Measurements from ENCODE around the gene TAF11.
"Not testable (repeated sequence)": the region's sequence is repeated elsewhere in the genome, so short reads cannot be mapped to it uniquely, and the experiment has no call there.

The TAF11 gene

DNA sequence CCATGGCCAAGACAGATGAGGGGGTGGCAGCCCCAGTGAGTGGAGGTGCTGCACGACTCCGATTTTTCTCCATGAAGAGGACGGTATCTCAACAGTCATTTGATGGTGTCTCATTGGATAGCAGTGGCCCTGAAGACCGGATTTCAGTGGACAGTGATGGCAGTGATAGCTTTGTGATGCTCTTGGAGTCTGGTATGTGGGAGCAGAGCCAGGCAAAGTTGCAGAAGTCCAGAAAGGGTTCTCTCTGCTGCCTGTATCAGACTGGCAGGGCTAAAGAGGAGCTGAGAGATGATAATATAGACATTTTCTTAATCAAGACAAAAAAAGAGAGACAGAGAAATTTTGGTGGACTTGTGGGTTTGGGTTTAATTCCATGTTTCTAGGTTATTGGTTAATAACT lies 23.8 kb downstream of the TAF11 start:
- no peak for DNase-seq

DNA sequence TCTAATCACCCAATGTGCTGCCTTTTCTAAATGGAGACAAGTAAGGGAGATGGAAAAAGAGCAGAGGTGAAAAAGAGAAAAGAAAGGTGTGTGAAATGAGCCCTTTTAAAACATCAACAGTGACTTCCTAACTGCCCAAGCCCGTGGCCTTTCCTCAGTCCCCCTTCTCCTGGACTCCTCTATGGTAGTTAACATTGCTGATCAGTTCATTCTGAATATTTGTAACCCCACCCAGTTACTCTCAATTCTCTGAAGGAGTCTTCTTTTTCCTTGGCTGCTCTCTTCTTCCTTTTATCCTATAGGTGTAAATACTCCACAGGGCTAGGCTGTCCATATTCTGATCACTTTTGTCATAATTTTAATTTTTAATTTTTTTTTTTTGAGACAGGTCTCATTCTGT lies 27.1 kb downstream of the TAF11 start:
- DNase-seq = no peak

DNA sequence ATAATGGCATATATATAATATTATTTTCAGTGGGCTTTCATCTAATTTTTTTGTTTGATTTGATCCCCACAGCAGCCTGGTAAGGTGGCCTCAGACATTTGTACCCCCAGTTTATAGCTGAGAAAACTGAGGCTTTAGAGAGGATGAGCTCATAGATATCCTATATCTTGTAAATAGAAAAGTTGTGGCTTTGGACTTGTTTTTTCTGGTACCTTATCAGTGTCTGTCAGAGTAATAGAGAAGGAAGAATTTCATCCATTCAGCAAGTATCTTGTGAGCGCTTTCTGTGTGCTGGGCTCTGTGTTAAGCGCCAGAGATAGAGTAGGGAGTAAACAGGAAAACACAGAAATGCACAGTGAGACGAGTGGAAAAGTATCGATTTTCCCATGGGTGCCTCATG lies 27.9 kb downstream of the TAF11 start:
- no peak for DNase-seq

DNA sequence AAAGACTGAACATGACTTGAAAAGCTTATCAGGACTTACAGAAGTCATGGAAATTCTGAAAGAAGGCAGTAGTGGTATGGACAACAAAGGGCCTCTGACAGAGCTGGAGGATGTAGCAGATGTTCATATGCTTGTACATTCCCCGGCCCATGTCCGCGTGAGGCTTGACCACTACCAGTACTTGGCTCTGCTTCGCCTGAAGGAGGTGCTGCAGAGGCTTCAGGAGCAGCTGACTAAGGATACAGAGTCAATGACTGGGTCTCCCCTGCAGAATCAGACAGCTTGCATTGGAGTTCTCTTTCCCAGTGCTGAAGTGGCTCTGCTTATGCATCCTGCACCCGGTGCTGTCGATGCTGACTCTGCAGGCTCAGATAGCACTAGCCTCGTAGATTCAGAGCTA lies 29.2 kb downstream of the TAF11 start:
- DNase-seq = no peak

DNA sequence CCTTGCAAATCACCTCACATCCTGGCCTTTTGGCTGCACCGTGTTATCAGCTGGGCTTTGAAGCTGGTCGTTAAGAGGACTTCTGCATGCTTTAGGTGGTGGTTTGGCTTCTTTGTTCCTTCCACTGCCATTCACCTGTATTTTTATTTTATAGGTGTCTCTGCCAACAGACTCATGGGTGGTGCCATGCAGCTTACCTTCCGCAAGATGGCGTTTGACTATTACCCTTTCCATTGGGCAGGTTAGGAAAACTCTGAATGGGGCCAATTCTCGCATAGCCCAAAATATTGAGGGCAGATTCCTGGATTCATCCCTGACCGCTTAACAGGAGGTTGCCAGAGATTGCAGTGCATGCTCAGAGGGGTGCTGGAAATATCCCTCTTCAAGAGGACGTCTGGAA lies 32.4 kb downstream of the TAF11 start:
- no peak for DNase-seq

DNA sequence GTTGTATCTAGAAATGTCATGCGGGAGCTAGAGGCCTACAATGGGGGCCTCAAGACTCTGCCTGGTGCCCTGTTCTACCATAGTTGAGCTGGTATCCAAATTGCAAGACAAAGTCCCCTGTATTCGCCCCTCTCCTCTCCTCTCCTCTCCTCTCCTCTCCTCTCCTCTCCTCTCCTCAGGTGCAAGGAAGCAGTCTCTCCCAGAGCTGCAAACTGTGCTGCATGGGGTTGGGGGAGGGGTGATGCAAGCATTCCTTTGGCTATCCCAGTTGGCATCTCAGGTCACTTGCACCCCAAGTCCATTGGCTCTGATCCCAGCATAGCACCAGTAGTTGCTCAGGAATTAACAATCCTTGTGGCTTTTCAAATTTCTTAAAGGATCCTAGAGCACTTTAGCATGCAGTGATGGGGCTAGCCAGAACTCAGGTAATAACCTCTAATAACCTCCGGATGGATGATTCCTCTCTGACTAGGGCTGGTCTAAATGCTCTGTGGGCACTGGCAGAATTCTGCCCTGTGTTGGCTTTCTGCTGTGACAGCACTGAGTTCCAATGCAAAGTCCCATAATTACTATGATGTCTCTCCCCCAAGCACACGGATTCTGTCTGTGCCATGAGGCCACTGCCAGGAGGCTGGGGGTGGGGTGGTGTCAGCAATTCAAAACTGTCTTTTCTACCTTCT lies 35.3 kb downstream of the TAF11 start:
- no peak for DNase-seq

DNA sequence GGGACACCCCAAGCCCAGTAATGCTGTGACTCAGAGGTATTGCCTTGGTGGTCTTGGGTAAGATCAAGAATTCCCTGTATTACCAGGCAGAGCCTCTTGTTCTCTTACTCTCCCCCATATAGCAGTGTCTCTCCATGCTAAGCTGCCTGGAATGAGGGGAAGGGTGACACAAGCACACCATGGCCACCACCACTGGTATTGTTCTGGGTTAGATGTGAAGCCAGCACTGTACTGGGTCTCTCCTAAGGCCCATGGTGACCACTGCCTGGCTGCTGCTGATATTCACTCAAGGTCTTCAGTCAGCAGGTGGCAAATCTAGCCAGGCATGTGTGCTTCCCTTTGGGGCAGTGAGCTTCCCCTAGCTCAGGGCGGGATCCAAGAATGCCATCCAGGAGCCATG lies 36.5 kb downstream of the TAF11 start:
- no peak for DNase-seq

DNA sequence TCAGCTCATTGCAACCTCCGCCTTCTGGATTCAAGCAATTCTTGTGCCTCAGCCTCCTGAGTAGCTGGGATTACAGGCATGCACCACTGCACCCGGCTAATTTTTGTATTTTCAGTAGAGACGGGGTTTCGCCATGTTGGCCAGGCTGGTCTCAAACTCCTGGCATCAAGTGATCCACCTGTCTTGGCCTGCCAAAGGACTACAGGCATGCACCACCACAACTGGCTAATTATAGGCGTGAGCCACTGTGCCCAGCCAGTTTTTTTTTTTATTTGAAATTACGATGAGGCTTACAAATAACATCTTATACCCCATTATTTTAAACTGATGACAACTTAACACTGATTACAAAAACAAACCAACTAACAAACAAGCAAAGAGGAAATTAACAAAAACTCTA lies 38.8 kb downstream of the TAF11 start:
- DNase-seq = not testable (repeated sequence)

DNA sequence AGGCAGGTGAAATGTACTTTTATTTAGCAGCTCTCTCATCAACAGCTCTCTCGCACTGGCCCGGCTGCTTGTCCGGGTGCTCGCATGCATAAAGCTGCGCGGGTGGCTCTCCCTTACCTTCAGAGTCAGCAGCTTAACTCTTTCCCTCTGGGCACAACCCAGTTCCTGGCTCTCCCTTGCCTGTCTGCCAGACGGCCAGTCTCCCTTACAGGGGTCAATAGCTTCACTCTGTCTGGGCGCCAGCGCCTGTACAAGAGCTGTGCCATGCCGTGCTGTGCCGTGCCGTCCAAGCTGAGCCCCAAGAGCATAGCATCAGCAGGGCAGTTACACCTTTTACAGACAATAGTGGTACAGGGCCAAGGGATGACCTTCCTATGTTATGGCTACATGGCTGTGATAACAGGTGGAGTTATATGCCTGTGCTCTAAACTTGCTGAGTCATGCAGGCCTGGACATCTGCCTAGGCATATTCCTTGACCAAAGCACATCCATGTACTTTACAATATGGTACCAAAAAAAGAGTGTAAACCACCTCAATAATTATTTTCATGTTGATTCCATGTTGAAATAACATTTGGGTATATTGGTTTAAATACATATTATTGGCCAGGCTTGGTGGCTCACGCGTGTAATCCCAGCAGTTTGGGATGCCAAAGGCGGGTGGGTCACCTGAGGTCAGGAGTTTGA lies 48.0 kb downstream of the TAF11 start:
- no peak for DNase-seq

DNA sequence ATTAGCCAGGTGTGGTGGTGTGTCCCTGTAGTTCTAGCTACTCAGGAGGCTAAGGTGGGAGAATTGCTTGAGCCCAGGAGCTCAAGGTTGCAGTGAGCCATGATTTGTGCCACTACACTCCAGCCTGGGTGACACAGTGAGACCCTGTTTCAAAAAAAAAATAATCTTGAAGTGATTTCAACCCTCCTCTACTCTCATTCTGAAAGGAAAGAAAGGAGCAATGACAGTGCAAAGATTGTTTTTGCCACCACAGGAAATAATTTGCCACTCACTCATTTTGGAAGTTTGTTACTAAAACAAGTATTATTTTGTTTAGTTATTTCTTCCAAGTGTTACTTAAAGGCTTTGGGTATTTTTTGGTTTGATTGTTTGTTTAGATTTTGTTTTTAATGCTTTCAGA lies 50.3 kb downstream of the TAF11 start:
- no peak for DNase-seq

DNA sequence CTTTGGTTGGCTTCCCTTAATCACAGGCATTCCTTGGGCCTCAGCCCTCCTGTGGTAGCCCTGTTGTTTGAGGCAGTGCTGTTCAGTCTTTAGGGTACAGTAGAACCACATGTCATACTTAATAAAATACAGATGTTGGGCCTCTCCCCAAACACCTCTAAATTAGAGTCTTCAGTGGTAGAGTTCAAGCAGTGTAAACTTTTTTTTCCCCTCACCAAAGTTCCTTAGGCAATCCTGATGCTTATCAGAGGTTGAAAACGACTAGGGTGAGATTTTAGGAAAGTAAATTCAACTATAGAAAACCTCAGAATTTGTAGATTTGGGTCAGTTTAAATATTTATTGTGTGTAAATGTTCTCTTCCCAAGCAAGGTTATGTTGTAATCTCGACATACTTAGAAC lies 51.4 kb downstream of the TAF11 start:
- DNase-seq = no peak

DNA sequence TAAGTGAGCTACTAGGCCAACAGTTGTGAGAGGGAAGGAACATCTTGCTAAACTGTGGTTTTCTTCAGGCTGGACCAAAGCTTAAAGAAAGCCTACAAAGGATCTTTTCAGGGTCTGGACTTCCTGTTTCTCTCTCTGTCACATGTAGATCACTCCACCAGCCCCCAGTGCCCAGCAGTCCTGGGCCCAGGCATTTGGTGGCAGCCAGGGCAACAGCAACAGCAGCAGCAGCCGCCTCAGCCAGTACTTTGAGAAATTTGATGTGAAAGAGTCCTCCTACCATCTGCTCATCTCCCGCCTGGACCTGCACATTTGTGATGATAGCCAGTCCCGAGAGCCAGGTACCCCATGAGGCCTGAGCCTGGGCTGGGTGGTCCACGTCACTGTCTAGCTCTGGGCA lies 51.8 kb downstream of the TAF11 start:
- DNase-seq = no peak

DNA sequence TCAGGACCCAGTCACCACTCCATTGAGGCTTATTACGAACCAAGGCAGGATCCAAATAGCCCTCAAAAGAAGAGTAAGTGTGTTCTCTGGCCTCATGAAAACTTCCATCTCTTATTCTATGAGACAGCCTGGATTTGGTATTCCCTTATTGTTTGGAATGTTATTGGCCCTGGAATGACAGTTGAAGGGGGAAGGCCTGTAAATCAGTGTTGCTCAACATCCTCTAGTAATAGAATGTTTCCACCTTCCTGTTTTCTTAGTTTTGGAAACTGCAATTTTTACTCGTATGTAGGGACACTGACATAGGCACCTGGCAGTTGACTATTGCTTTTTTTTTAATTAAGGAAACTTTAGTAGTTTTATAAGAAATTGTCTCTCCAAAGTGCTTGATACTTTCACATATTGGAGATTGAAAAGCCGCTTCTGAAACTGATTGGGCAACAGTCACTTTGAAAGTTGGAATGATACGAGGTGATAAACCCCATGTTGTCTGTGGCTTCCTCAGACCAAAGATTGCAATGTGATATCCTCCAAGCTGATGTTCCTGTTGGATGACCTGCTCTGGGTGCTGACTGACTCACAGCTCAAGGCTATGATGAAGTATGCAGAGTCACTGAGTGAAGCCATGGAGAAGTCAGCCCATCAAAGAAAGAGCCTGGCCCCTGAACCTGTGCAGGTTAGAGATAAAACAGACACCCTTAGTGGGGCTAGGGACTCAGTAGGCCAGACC lies 52.9 kb downstream of the TAF11 start:
- DNase-seq = no peak

DNA sequence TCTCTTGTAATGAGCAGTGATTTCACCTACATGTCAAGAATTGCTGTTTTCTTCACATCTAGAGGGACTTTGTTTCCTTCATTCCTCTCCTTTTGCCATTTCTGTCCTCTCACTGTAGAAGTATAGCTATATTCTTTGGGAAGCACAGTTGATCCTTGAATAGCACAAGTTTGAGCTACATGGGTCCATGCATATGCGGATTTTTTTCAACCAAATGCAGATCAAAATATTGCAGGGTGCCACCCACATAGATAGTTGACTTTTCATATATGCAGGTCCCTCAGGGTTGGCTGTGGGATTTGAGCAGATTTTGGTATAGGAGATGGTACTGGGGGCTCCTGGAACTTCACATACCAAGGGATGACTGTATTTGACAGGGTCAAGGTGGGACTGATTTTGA lies 54.9 kb downstream of the TAF11 start:
- DNase-seq = no peak

DNA sequence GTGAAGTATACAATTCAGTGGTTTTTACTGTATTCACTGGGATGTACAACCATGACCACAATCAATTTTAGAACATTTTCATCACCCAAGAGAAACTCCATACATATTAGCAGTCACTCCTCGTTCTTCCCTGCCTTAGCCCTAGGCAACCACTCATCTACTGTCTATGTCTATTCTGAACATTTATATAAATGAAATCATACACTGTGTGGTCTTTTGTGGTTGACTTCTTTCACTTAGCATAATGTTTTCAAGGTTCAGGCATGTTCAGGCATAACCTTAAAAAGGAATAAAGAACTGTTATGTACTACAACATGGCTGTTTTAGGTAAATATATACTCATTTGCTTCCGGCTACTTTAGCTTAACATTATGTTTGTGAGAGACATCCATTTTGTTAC lies 58.7 kb downstream of the TAF11 start:
- DNase-seq = no peak
